Thyroid gland (tissue), 4 donors: ENCODE results near the gene CRACR2B. TPM values are rescaled to one million over a fixed set of nuclear protein-coding genes. Genes with fewer than 3 reads are reported as not detected.
A peak's percentile ranks its signal among the peaks of the same experiment; 100 is the strongest.

Source experiments
- DNase-seq, 2 donors: peaks; one replicate each; pipeline ENCODE4 v3.0.0-alpha.2; 2019
- H3K27ac ChIP-seq, 3 donors: fragments of 200-600 bp; sonication (generic); 1 replicate in 2 of 3; 2 replicates in 1 of 3; pipeline ENCODE4 v1.5.1; 2016 to 2019; ENCODE audit warnings: mild to moderate bottlenecking in 1 of 3, moderate library complexity in 1 of 3
- H3K27me3 ChIP-seq: fragments of 200-600 bp; sonication (generic); one replicate; pipeline ENCODE4 v1.5.1; 2019
- H3K36me3 ChIP-seq, 2 donors: fragments of 200-600 bp; sonication (generic); one replicate each; pipeline ENCODE4 v1.5.1; 2016 to 2019
- H3K4me1 ChIP-seq, 2 donors: fragments of 200-600 bp; sonication (generic); one replicate each; pipeline ENCODE4 v1.5.1; 2017 to 2019
- H3K4me3 ChIP-seq, 3 donors: fragments of 200-600 bp; sonication (generic); replicated peaks in 1 of 3; 1 replicate in 2 of 3; 2 replicates in 1 of 3; pipeline ENCODE4 v1.5.1; 2016; ENCODE audit warnings: mild to moderate bottlenecking in 1 of 3
- H3K9me3 ChIP-seq: fragments of 200-600 bp; sonication (generic); one replicate; pipeline ENCODE4 v1.5.1; 2017
- CTCF ChIP-seq, 6 experiments: fragments of 200-600 bp in 3 of 6; fragments of 450-650 bp in 3 of 6; sonication (generic) in 3 of 6; IDR thresholded peaks; one replicate each; pipeline ENCODE4 v1.5.1; 2016 to 2019; ENCODE audit warnings: antibody characterized with exemption in 6 of 6, mild to moderate bottlenecking in 2 of 6, inconsistent platforms in 1 of 6, moderate library complexity in 1 of 6
- POLR2A ChIP-seq, 2 donors: fragments of 450-650 bp; IDR thresholded peaks; one replicate each; pipeline ENCODE4 v1.6.1; 2017; ENCODE audit warnings: antibody characterized with exemption in 2 of 2, mild to moderate bottlenecking in 2 of 2, moderate library complexity in 1 of 2
- WGBS, 2 donors: methylation state at CpG; one replicate each; pipeline ENCODE4 v1.1.5; 2017; 5-methylcytosine and 5-hydroxymethylcytosine counted together
- intact Hi-C: fragments of 100-400 bp; cut with DNase I; formaldehyde crosslinking; loops from one replicate; pipeline ENCODE4 v1.15.1; 2023
- total RNA-seq, 4 donors: library from RNA; depleted of rRNA; stranded (reverse); fragments of >200 nt; gene quantifications; one replicate each; pipeline ENCODE4 v1.2.3, GENCODE V29; 2016

The CRACR2B gene
- total RNA-seq, 4 donors from 2014 or later: 4.1 to 21.2 (median 12.3) TPM

- peaks cover 47 to 49% of the 10 kb centered on the region in 2 donors for H3K4me1 ChIP-seq
- intact Hi-C loops: no loop called here
- TF ChIP-seq CTCF (IDR thresholded peaks at IDR 0.05) (peak in 2 of 6 experiments; percentile 11 to 14), POLR2A (IDR thresholded peaks at IDR 0.05) (peak; percentile 49 to 61)
Measured at GRCh38 chr11:843818-844692, 16.3 kb downstream of the CRACR2B start.

GRCh38 chr11:844693-845644 lies 17.2 kb downstream of the CRACR2B start:
- no peaks in the 10 kb centered on the region for H3K9me3 ChIP-seq
- intact Hi-C loops: loop anchor here (5.0 kb wide), 1 partner anchor 207 kb away; no protein-coding TSS in a partner anchor
- peaks cover 52 to 55% of the 10 kb centered on the region in 2 donors for H3K4me1 ChIP-seq
- DNase-seq: peak; percentile 96 to 97
- peak overlapping the region; percentile 91 to 99 (median 99) for H3K27ac ChIP-seq
- 14 to 23% methylated on average over 14 to 21 of the region's 31 CpGs for WGBS, 2 donors
- H3K27me3 ChIP-seq: no peaks in the 10 kb centered on the region
- TF ChIP-seq CTCF (IDR thresholded peaks at IDR 0.05) (peak in 1 of 6 experiments; percentile 1), POLR2A (IDR thresholded peaks at IDR 0.05) (peak in 1 of 2 donors; percentile 49)
- H3K4me3 ChIP-seq: peak overlapping the region in 1 of 3 donors; percentile 97
- H3K36me3 ChIP-seq: peaks cover 1 to 2% of the 10 kb centered on the region in 2 donors

More at GRCh38 chr11:843818-844692, 16.3 kb downstream of the CRACR2B start:
- WGBS, 2 donors: 3% methylated on average over 12 of the region's 25 CpGs; no CpG with 5 or more reads in 1 of the 2 donors
- DNase-seq: peak; percentile 96 to 98
- H3K4me3 ChIP-seq: peak overlapping the region; percentile 54 to 97 (median 96)
- peaks cover 10 to 12% of the 10 kb centered on the region in 2 donors for H3K36me3 ChIP-seq
- H3K9me3 ChIP-seq: no peaks in the 10 kb centered on the region
- peak overlapping the region; percentile 91 to 99 (median 99) for H3K27ac ChIP-seq
- no peaks in the 10 kb centered on the region for H3K27me3 ChIP-seq

GRCh38 chr11:845872-846495 lies 18.3 kb downstream of the CRACR2B start:
- no peak for DNase-seq
- intact Hi-C loops: loop anchor here (5.0 kb wide), 1 partner anchor 206 kb away; no protein-coding TSS in a partner anchor
- peaks cover 53 to 58% of the 10 kb centered on the region in 2 donors for H3K4me1 ChIP-seq
- TF ChIP-seq POLR2A (IDR thresholded peaks at IDR 0.05) (no peak), CTCF (IDR thresholded peaks at IDR 0.05) (no peak)
- WGBS, 2 donors: 44 to 52% methylated on average over 6 to 7 of the region's 8 CpGs
- H3K4me3 ChIP-seq: no peak overlapping the region
- H3K9me3 ChIP-seq: no peaks in the 10 kb centered on the region
- H3K27me3 ChIP-seq: no peaks in the 10 kb centered on the region
- no peaks in the 10 kb centered on the region for H3K36me3 ChIP-seq
- peak overlapping the region; percentile 91 to 99 (median 99) for H3K27ac ChIP-seq

- H3K4me3 ChIP-seq: no peak overlapping the region
- WGBS, 2 donors: 87 to 88% methylated on average over 10 to 11 of the region's 11 CpGs
- TF ChIP-seq CTCF (IDR thresholded peaks at IDR 0.05) (no peak), POLR2A (IDR thresholded peaks at IDR 0.05) (no peak)
- H3K36me3 ChIP-seq: no peaks in the 10 kb centered on the region
- DNase-seq: no peak
- intact Hi-C loops: loop anchor here (5.0 kb wide), 1 partner anchor 206 kb away; no protein-coding TSS in a partner anchor
- no peaks in the 10 kb centered on the region for H3K27me3 ChIP-seq
- peak overlapping the region in 2 of 3 donors; percentile 99 for H3K27ac ChIP-seq
- H3K4me1 ChIP-seq: peaks cover 47 to 55% of the 10 kb centered on the region in 2 donors
- no peaks in the 10 kb centered on the region for H3K9me3 ChIP-seq
Measured at GRCh38 chr11:846496-847098, 18.9 kb downstream of the CRACR2B start.
